ENCODE results near the gene ZNF273.

Gene ZNF273

GRCh38 chr7:64876792-64877713, 26.0 kb upstream of the ZNF273 start:
- DNase-seq (ENCODE audit: low spot score): peak; percentile 81

- DNase-seq (ENCODE audit: low spot score): no peak
Measured at GRCh38 chr7:64877714-64878610, 25.1 kb upstream of the ZNF273 start.

- DNase-seq (ENCODE audit: low spot score): no peak
Measured at GRCh38 chr7:64878684-64879083, 24.4 kb upstream of the ZNF273 start.

GRCh38 chr7:64879086-64879730, 23.9 kb upstream of the ZNF273 start:
- no peak for DNase-seq (ENCODE audit: low spot score)

GRCh38 chr7:64879800-64880199, 23.3 kb upstream of the ZNF273 start:
- DNase-seq (ENCODE audit: low spot score): no peak

GRCh38 chr7:64880322-64881297, 22.5 kb upstream of the ZNF273 start:
- no peak for DNase-seq (ENCODE audit: low spot score)

GRCh38 chr7:64881461-64882287, 21.4 kb upstream of the ZNF273 start:
- DNase-seq (ENCODE audit: low spot score): no peak

- DNase-seq (ENCODE audit: low spot score): peak; percentile 79
Measured at GRCh38 chr7:64882341-64883112, 20.5 kb upstream of the ZNF273 start.

GRCh38 chr7:64883113-64883905, 19.8 kb upstream of the ZNF273 start:
- DNase-seq (ENCODE audit: low spot score): peak; percentile 59

GRCh38 chr7:64884085-64884912, 18.8 kb upstream of the ZNF273 start:
- DNase-seq (ENCODE audit: low spot score): no peak

GRCh38 chr7:64884913-64885370, 18.1 kb upstream of the ZNF273 start:
- DNase-seq (ENCODE audit: low spot score): no peak

GRCh38 chr7:64885520-64886240, 17.4 kb upstream of the ZNF273 start:
- DNase-seq (ENCODE audit: low spot score): no peak

GRCh38 chr7:64886956-64887545, 16.0 kb upstream of the ZNF273 start:
- DNase-seq (ENCODE audit: low spot score): no peak

GRCh38 chr7:64887756-64888508, 15.1 kb upstream of the ZNF273 start:
- peak; percentile 36 for DNase-seq (ENCODE audit: low spot score)

- DNase-seq (ENCODE audit: low spot score): no peak
Measured at GRCh38 chr7:64888561-64888900, 14.5 kb upstream of the ZNF273 start.
